ENCODE data around the gene MAST4. TPM values are rescaled to one million over a fixed set of nuclear protein-coding genes. Genes with fewer than 3 reads are reported as not detected.
A peak's percentile ranks its signal among the peaks of the same experiment; 100 is the strongest.

Gene MAST4
- total RNA-seq, 1 donor from 2014 or later = 22.3 TPM

DNA sequence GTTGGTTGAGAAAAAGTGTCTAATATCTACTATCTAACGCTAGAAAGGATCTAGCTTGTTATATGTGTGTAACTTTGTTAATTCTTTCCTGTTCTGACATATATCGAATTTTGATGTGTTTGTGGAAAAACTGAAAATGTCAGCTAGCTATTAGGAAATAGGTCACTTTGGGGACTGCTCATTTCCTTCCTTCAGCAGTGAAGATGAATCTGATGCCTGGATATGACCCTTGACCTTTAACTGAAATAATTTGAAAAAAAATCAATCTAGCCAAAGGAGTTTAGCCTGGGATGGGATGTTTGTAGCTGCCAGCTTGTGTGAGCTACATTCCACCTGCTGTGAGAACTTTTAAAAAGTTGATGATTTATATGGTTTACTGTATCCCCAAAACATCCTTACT is 533.6 kb downstream of the MAST4 start:
- no peaks in the 10 kb centered on the region for H3K27me3 Mint-ChIP-seq (ENCODE audit: low read depth, unreplicated experiment)
- peaks cover 22% of the 10 kb centered on the region for H3K36me3 ChIP-seq (ENCODE audit: insufficient read depth, low read length)
- H3K79me2 ChIP-seq (ENCODE audit: insufficient read depth, low read length) = no peaks in the 10 kb centered on the region
- DNase-seq (ENCODE audit: low read depth) = no peak
- no peak overlapping the region for H2AFZ ChIP-seq (ENCODE audit: low read depth, low read length)
- H3K36me3 Mint-ChIP-seq (ENCODE audit: low read depth, unreplicated experiment) = peaks cover 13% of the 10 kb centered on the region
- H3K4me1 Mint-ChIP-seq (ENCODE audit: low read depth, unreplicated experiment) = no peaks in the 10 kb centered on the region
- no peak overlapping the region for H3K27ac ChIP-seq (ENCODE audit: low read depth, low read length)
- no peak overlapping the region for H3K4me3 Mint-ChIP-seq (ENCODE audit: unreplicated experiment)
- FAIRE-seq = no peak
- no peaks in the 10 kb centered on the region for H3K4me1 ChIP-seq (ENCODE audit: insufficient read depth, low read length)
- H3K9me3 Mint-ChIP-seq (ENCODE audit: unreplicated experiment) = peaks cover 2% of the 10 kb centered on the region
- no peak overlapping the region for H3K4me3 ChIP-seq (ENCODE audit: insufficient read depth, low read depth, low read length)
- no peaks in the 10 kb centered on the region for H4K20me1 ChIP-seq (ENCODE audit: insufficient read depth, low read length)
- H3K27me3 ChIP-seq (ENCODE audit: insufficient read depth, low read length) = no peaks in the 10 kb centered on the region
- no peak overlapping the region for H3K27ac Mint-ChIP-seq (ENCODE audit: unreplicated experiment)
- TF ChIP-seq CTCF (IDR thresholded peaks at IDR 0.05; ENCODE audit: insufficient read depth, low read depth, low read length) (no peak), EZH2 (IDR thresholded peaks at IDR 0.05; ENCODE audit: insufficient read depth, low read length) (no peak)
- no peak overlapping the region for H3K4me2 ChIP-seq (ENCODE audit: low read length)
- no peak overlapping the region for H3K9ac ChIP-seq (ENCODE audit: low read length)
- H3K9me3 ChIP-seq (ENCODE audit: insufficient read depth, low read depth, low read length) = no peaks in the 10 kb centered on the region

DNA sequence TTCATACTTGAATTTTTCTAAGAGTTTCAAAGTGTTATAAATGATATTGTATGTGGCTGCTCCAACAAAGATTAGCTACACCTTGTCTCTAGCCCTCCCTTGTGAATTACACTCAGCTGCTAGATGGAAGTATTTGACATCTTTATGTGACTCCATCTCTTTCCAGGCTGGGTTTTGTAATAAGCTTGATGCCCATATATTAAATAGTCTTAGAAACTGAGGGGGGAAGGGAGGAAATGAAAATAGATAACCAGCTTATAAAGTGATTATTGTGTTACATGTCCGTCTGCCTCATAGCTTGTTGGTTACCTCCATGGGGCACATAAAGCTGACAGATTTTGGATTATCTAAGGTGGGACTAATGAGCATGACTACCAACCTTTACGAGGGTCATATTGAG is 537.0 kb downstream of the MAST4 start:
- FAIRE-seq = no peak
- TF ChIP-seq CTCF (IDR thresholded peaks at IDR 0.05; ENCODE audit: insufficient read depth, low read depth, low read length) (no peak), EZH2 (IDR thresholded peaks at IDR 0.05; ENCODE audit: insufficient read depth, low read length) (no peak)
- H3K4me3 Mint-ChIP-seq (ENCODE audit: unreplicated experiment) = no peak overlapping the region

DNA sequence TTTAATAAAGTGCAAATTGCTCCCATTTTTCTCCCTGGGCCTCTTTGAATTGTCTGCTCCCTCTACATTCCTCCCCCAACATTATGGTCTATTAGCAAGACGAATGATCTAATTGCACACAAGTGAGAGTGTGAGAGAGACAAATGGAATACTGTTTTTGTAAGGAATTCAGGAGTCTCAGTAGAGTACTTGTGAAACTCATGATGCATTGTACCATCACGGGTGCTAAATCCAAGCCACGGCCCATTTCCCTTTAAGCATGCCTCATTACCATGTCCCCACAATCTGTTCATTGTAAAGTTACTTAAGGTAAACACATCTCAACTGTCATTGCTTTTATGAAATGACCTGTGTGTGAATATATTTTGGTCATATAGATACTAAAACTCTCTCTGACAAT is 537.6 kb downstream of the MAST4 start:
- TF ChIP-seq CTCF (IDR thresholded peaks at IDR 0.05; ENCODE audit: insufficient read depth, low read depth, low read length) (no peak), EZH2 (IDR thresholded peaks at IDR 0.05; ENCODE audit: insufficient read depth, low read length) (no peak)
- Histone ChIP-seq H3K27ac (ENCODE audit: low read depth, low read length) (no peak overlapping the region), H3K79me2 (ENCODE audit: insufficient read depth, low read length) (no peaks in the 10 kb centered on the region), H3K9me3 (ENCODE audit: insufficient read depth, low read depth, low read length) (no peaks in the 10 kb centered on the region), H4K20me1 (ENCODE audit: insufficient read depth, low read length) (no peaks in the 10 kb centered on the region), H3K36me3 (ENCODE audit: insufficient read depth, low read length) (peaks cover 29% of the 10 kb centered on the region), H3K4me3 (ENCODE audit: insufficient read depth, low read depth, low read length) (no peak overlapping the region), H3K4me1 (ENCODE audit: insufficient read depth, low read length) (no peaks in the 10 kb centered on the region), H3K4me2 (ENCODE audit: low read length) (no peak overlapping the region), H2AFZ (ENCODE audit: low read depth, low read length) (no peak overlapping the region), H3K9ac (ENCODE audit: low read length) (no peak overlapping the region), H3K27me3 (ENCODE audit: insufficient read depth, low read length) (no peaks in the 10 kb centered on the region)
- no peaks in the 10 kb centered on the region for H3K4me1 Mint-ChIP-seq (ENCODE audit: low read depth, unreplicated experiment)
- H3K4me3 Mint-ChIP-seq (ENCODE audit: unreplicated experiment) = no peak overlapping the region
- no peaks in the 10 kb centered on the region for H3K9me3 Mint-ChIP-seq (ENCODE audit: unreplicated experiment)
- peaks cover 4% of the 10 kb centered on the region for H3K36me3 Mint-ChIP-seq (ENCODE audit: low read depth, unreplicated experiment)
- DNase-seq (ENCODE audit: low read depth) = peak; percentile 16
- H3K27ac Mint-ChIP-seq (ENCODE audit: unreplicated experiment) = no peak overlapping the region
- no peaks in the 10 kb centered on the region for H3K27me3 Mint-ChIP-seq (ENCODE audit: low read depth, unreplicated experiment)
- no peak for FAIRE-seq

More for the DNA sequence above, 537.0 kb downstream of the MAST4 start:
- Histone ChIP-seq H3K27me3 (ENCODE audit: insufficient read depth, low read length) (no peaks in the 10 kb centered on the region), H3K4me2 (ENCODE audit: low read length) (no peak overlapping the region), H4K20me1 (ENCODE audit: insufficient read depth, low read length) (no peaks in the 10 kb centered on the region), H3K79me2 (ENCODE audit: insufficient read depth, low read length) (no peaks in the 10 kb centered on the region), H3K27ac (ENCODE audit: low read depth, low read length) (no peak overlapping the region), H3K4me3 (ENCODE audit: insufficient read depth, low read depth, low read length) (no peak overlapping the region), H3K9me3 (ENCODE audit: insufficient read depth, low read depth, low read length) (no peaks in the 10 kb centered on the region), H3K4me1 (ENCODE audit: insufficient read depth, low read length) (no peaks in the 10 kb centered on the region), H2AFZ (ENCODE audit: low read depth, low read length) (no peak overlapping the region), H3K36me3 (ENCODE audit: insufficient read depth, low read length) (peaks cover 29% of the 10 kb centered on the region), H3K9ac (ENCODE audit: low read length) (no peak overlapping the region)
- Mint-ChIP-seq H3K27ac (ENCODE audit: unreplicated experiment) (no peak overlapping the region), H3K27me3 (ENCODE audit: low read depth, unreplicated experiment) (no peaks in the 10 kb centered on the region), H3K4me1 (ENCODE audit: low read depth, unreplicated experiment) (no peaks in the 10 kb centered on the region), H3K9me3 (ENCODE audit: unreplicated experiment) (no peaks in the 10 kb centered on the region), H3K36me3 (ENCODE audit: low read depth, unreplicated experiment) (peaks cover 3% of the 10 kb centered on the region)
- DNase-seq (ENCODE audit: low read depth) = no peak
